Measurements from ENCODE around the gene OR8J3.

Gene OR8J3

DNA sequence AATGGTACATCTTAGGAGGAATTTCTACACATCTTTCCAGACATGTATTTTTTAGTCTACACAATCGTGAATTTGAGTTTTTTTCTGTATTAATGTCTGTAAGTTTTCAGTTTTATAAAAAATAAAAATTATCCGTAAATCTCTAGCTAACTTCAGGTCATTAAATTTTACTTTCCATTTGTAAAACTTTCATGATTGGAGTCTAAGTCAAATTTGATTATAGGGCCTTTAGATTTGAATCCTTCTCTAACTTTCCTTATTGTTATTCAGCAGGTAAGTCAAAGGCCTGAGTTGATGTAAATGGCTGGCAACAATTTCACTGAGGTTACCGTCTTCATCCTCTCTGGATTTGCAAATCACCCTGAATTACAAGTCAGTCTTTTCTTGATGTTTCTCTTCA lies 47.0 kb downstream of the OR8J3 start, which contains the start of gene OR8I2:
Gene OR8I2, plus strand, starts transcription at position 301 of the 400 bp plus-strand sequence. Its CDS starts 0 bp downstream, at position 301.
- POLR2A ChIA-PET, result no interaction called here
- TF ChIP-seq SUZ12 (IDR thresholded peaks at IDR 0.05) (no peak), TARDBP (IDR thresholded peaks at IDR 0.05) (no peak), FOXK2 (IDR thresholded peaks at IDR 0.05) (no peak)
- CTCF ChIA-PET, result no interaction called here
- DNase-seq (ENCODE audit: extremely low spot score), result no peak

DNA sequence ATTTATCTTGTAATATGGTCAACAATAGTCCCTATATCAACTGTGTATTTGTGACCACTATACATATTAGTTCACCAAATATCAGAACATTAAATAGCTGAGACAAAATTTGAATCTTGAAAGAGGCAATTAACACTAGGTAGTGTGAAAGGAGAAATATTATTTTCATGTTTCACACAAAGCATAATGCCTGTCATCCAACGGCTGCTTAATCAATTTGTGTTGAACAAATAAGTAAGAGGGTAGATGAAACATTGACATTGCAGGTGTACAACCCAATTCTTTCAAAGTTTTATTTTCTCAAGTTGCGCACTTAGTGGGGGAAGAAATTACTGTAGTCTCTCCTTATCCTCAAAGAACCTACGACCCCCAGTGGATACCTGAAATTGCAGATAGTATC lies 50.3 kb downstream of the OR8J3 start:
- TF ChIP-seq L3MBTL2 (conservative IDR thresholded peaks at IDR 0.05) (no peak), LEF1 (IDR thresholded peaks at IDR 0.05; ENCODE audit: borderline replicate concordance) (no peak), BHLHE40 (IDR thresholded peaks at IDR 0.05; ENCODE audit: borderline replicate concordance) (no peak), FOXK2 (IDR thresholded peaks at IDR 0.05) (no peak), HDGF (IDR thresholded peaks at IDR 0.05; ENCODE audit: borderline replicate concordance) (no peak), ARNT (IDR thresholded peaks at IDR 0.05) (no peak)
- TF ChIP-seq, protein P1, sequence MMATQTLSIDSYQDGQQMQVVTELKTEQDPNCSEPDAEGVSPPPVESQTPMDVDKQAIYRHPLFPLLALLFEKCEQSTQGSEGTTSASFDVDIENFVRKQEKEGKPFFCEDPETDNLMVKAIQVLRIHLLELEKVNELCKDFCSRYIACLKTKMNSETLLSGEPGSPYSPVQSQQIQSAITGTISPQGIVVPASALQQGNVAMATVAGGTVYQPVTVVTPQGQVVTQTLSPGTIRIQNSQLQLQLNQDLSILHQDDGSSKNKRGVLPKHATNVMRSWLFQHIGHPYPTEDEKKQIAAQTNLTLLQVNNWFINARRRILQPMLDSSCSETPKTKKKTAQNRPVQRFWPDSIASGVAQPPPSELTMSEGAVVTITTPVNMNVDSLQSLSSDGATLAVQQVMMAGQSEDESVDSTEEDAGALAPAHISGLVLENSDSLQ (IDR thresholded peaks at IDR 0.05), result no peak
- POLR2A ChIA-PET, result no interaction called here
- no peak for DNase-seq (ENCODE audit: extremely low spot score)
- CTCF ChIA-PET, result no interaction called here

All from HEK293T (cell line).